ENCODE results near the gene DPP8. TPM values are rescaled to one million over a fixed set of nuclear protein-coding genes. Genes with fewer than 3 reads are reported as not detected.
"Not testable (repeated sequence)": the region's sequence is repeated elsewhere in the genome, so short reads cannot be mapped to it uniquely, and the experiment has no call there.

Gene DPP8
- polyA plus RNA-seq, 2 of the 4 experiments (the other 2 are of a cell fraction): 24.4 to 41.8 TPM

- Histone ChIP-seq H3K9me3 (no peaks in the 10 kb centered on the region), H3K4me3 (no peak overlapping the region), H3K4me2 (no peak overlapping the region), H3K27ac (no peak overlapping the region), H3K4me1 (0 out of 3 replicates have a peak, but pooled peaks cover 2% of the 10 kb centered on the region)
- ChIA-PET CTCF (interaction anchor here (1.2 to 1.3 kb wide), 2 partner anchors 8 to 34 kb away, joined by 4 to 5 read pairs; partner anchors contain the start of gene DPP8), POLR2A (no interaction called here)
- ATAC-seq (peak; percentile 31 to 42; a peak in 2 of 6 replicates), DNase-seq (ENCODE audit: low read depth in 1 of 2, low spot score in 1 of 2) (no peak), FAIRE-seq (no peak)
- WGBS (ENCODE audit: missing lambda C conversion rate): 87% methylated on average over 3 of the region's 3 CpGs
- no peak for TF ChIP-seq HOXB5 (CRISPR knock-in tag; IDR thresholded peaks at IDR 0.05)
- TF ChIP-seq CEBPB (IDR thresholded peaks at IDR 0.05): no peak
- TF ChIP-seq KDM5A (IDR thresholded peaks at IDR 0.05): no peak
- TF ChIP-seq ELK1 (IDR thresholded peaks at IDR 0.05; ENCODE audit: low read depth, low read length): no peak
- TF ChIP-seq RFX5 (IDR thresholded peaks at IDR 0.05): no peak
- no peak for TF ChIP-seq HEYL (CRISPR knock-in tag; IDR thresholded peaks at IDR 0.05)
- no peak for TF ChIP-seq USF2 (IDR thresholded peaks at IDR 0.05)
- no peak for TF ChIP-seq CBX2 (IDR thresholded peaks at IDR 0.05; ENCODE audit: borderline replicate concordance, low read depth)
- TF ChIP-seq PBX3 (IDR thresholded peaks at IDR 0.05): no peak
These were observed 33.2 kb upstream of the DPP8 start for GRCh38 chr15:65550681-65551098.

- H3K4me2 ChIP-seq; H3K4me3 ChIP-seq; ATAC-seq; FAIRE-seq; DNase-seq (ENCODE audit: low read depth in 1 of 2, low spot score in 1 of 2); H3K9me3 ChIP-seq; H3K27ac ChIP-seq; H3K4me1 ChIP-seq: not testable (repeated sequence)
- ChIA-PET POLR2A (interaction anchor here (0.7 kb wide), 1 partner anchor 28 kb away, joined by 5 read pairs; no protein-coding TSS in a partner anchor), CTCF (interaction anchor here (0.6 to 1.7 kb wide), 12 partner anchors 8 to 948 kb away, joined by 3 to 9 read pairs (median 4); partner anchors contain the start of genes INTS14, RAB11A and SNAPC5)
- 94% methylated on average over 9 of the region's 9 CpGs for WGBS (ENCODE audit: missing lambda C conversion rate)
These were observed 31.8 kb upstream of the DPP8 start for GRCh38 chr15:65549288-65549687.

- ATAC-seq: no peak
- FAIRE-seq: no peak
- ChIA-PET POLR2A (no interaction called here), CTCF (no interaction called here)
- no peaks in the 10 kb centered on the region for H3K9me3 ChIP-seq
- DNase-seq (ENCODE audit: low read depth in 1 of 2, low spot score in 1 of 2): no peak
- H3K4me2 ChIP-seq: no peak overlapping the region
- H3K4me3 ChIP-seq: no peak overlapping the region
- no peak overlapping the region for H3K27ac ChIP-seq
- TF ChIP-seq EP300 (IDR thresholded peaks at IDR 0.05) (no peak), JUNB (IDR thresholded peaks at IDR 0.05) (no peak), FOXS1 (CRISPR knock-in tag; IDR thresholded peaks at IDR 0.05) (no peak), ZNF302 (CRISPR knock-in tag; IDR thresholded peaks at IDR 0.05) (no peak), TFCP2L1 (CRISPR knock-in tag; IDR thresholded peaks at IDR 0.05) (no peak), ZSCAN20 (CRISPR knock-in tag; IDR thresholded peaks at IDR 0.05) (no peak), CTCF (IDR thresholded peaks at IDR 0.05) (no peak), CHD4 (IDR thresholded peaks at IDR 0.05; ENCODE audit: borderline replicate concordance) (no peak), CHD2 (IDR thresholded peaks at IDR 0.05; ENCODE audit: low read length, partially characterized antibody) (no peak), FOSL2 (IDR thresholded peaks at IDR 0.05) (no peak), FOSL2 (CRISPR knock-in tag; IDR thresholded peaks at IDR 0.05) (no peak), BHLHE40 (IDR thresholded peaks at IDR 0.05; ENCODE audit: low read depth, low read length) (no peak), POLR2AphosphoS2 (conservative IDR thresholded peaks at IDR 0.05; ENCODE audit: low read length) (no peak), ESRRA (IDR thresholded peaks at IDR 0.05; ENCODE audit: borderline replicate concordance, low read length) (no peak), RFX5 (IDR thresholded peaks at IDR 0.05) (no peak), JUN (IDR thresholded peaks at IDR 0.05) (no peak), ELK1 (IDR thresholded peaks at IDR 0.05; ENCODE audit: low read depth, low read length) (no peak), RNF2 (IDR thresholded peaks at IDR 0.05; ENCODE audit: borderline replicate concordance, low read depth) (no peak)
- H3K4me1 ChIP-seq: 0 out of 3 replicates have a peak, but pooled peaks cover 2% of the 10 kb centered on the region
These were observed 30.4 kb upstream of the DPP8 start for GRCh38 chr15:65547841-65548240.

Data from A549 (cell line).